ENCODE results near the gene MAPKAPK5. TPM values are rescaled to one million over a fixed set of nuclear protein-coding genes. Genes with fewer than 3 reads are reported as not detected.
A peak's percentile ranks its signal among the peaks of the same experiment; 100 is the strongest.

The MAPKAPK5 gene
- total RNA-seq, result 10 to 100 TPM; 31.8 to 41.7 (median 37.3) TPM

- DNase-seq (ENCODE audit: low spot score), result peak; percentile 72
- no peak for TF ChIP-seq CTCF (IDR thresholded peaks at IDR 0.05)
- peak; percentile 97 for ATAC-seq (ENCODE audit: low FRiP score)
Measured at GRCh38 chr12:111841750-111842555, at the start of gene MAPKAPK5. TSS of gene MAPKAPK5 (plus strand) at chr12:111842228. CDS start at chr12:111842734, 506 bp downstream.

GRCh38 chr12:111792856-111793235, 49.2 kb upstream of the MAPKAPK5 start:
- DNase-seq (ENCODE audit: low spot score) (no peak), ATAC-seq (ENCODE audit: low FRiP score) (no peak)
- TF ChIP-seq CTCF (IDR thresholded peaks at IDR 0.05), result no peak

GRCh38 chr12:111798182-111798581, 43.8 kb upstream of the MAPKAPK5 start:
- TF ChIP-seq CTCF (IDR thresholded peaks at IDR 0.05), result no peak
- no peak for ATAC-seq (ENCODE audit: low FRiP score)
- DNase-seq (ENCODE audit: low spot score), result no peak

GRCh38 chr12:111799758-111800157, 42.3 kb upstream of the MAPKAPK5 start:
- ATAC-seq (ENCODE audit: low FRiP score) (no peak), DNase-seq (ENCODE audit: low spot score) (no peak)
- no peak for TF ChIP-seq CTCF (IDR thresholded peaks at IDR 0.05)

- no peak for TF ChIP-seq CTCF (IDR thresholded peaks at IDR 0.05)
- no peak for DNase-seq (ENCODE audit: low spot score)
Measured at GRCh38 chr12:111803038-111803626, 38.9 kb upstream of the MAPKAPK5 start.

GRCh38 chr12:111803851-111804250, 38.2 kb upstream of the MAPKAPK5 start:
- TF ChIP-seq CTCF (IDR thresholded peaks at IDR 0.05), result no peak
- no peak for DNase-seq (ENCODE audit: low spot score)
- ATAC-seq (ENCODE audit: low FRiP score), result no peak

More at GRCh38 chr12:111803038-111803626, 38.9 kb upstream of the MAPKAPK5 start:
- ATAC-seq (ENCODE audit: low FRiP score), result no peak

- DNase-seq (ENCODE audit: low spot score) (no peak), ATAC-seq (ENCODE audit: low FRiP score) (no peak)
- no peak for TF ChIP-seq CTCF (IDR thresholded peaks at IDR 0.05)
Measured at GRCh38 chr12:111806304-111806703, 35.7 kb upstream of the MAPKAPK5 start.

Measured in omental fat pad (tissue), 4 donors.